ENCODE data around the gene ETDA. TPM values are rescaled to one million over a fixed set of nuclear protein-coding genes. Genes with fewer than 3 reads are reported as not detected.

ETDA gene
- total RNA-seq, 1 experiment from 2014 or later: not detected

GRCh38 chrX:135275973-135276372 lies 24.1 kb downstream of the ETDA start:
- H3K9ac ChIP-seq (ENCODE audit: low read length): no peak overlapping the region
- no peaks in the 10 kb centered on the region for H3K9me2 ChIP-seq (ENCODE audit: insufficient read depth)
- H3K27ac ChIP-seq (ENCODE audit: low read depth, low read length): no peak overlapping the region
- no peaks in the 10 kb centered on the region for H3K9me3 ChIP-seq (ENCODE audit: control insufficient read depth in 1 of 2, insufficient read depth in 1 of 2, low read depth in 1 of 2, low read length in 2 of 2)
- H3K4me3 ChIP-seq (replicated peaks in 1 of 2; ENCODE audit: low read depth in 1 of 2, low read length in 2 of 2): no peak overlapping the region
- ChIA-PET CTCF (no interaction called here), POLR2A (no interaction called here), RAD21 (ENCODE audit: low non-redundant PET in 1 of 2, low total read pairs in 2 of 2, uncharacterized antibody in 2 of 2, unreplicated experiment in 2 of 2) (no interaction called here)
- no peaks in the 10 kb centered on the region for H3K27me3 ChIP-seq (ENCODE audit: insufficient read depth, low read length)
- no TSS peak for BruUV-seq (replicated peaks)
- ATAC-seq: no peak
- intact Hi-C loops (cut with micrococcal nuclease): no loop called here
- H3K36me3 ChIP-seq (ENCODE audit: control insufficient read depth in 1 of 2, insufficient read depth in 2 of 2, low read length in 2 of 2): no peaks in the 10 kb centered on the region
- no peak overlapping the region for H3K4me2 ChIP-seq (ENCODE audit: low read length)
- DNase-seq (ENCODE audit: low read depth, low spot score): no peak
- no peaks in the 10 kb centered on the region for H3K4me1 ChIP-seq (ENCODE audit: control insufficient read depth in 1 of 2, insufficient read depth in 2 of 2, low read length in 2 of 2)
- no peaks in the 10 kb centered on the region for H3K79me2 ChIP-seq (ENCODE audit: insufficient read depth, low read length)
- no peak overlapping the region for H2AFZ ChIP-seq (ENCODE audit: low read depth, low read length, poor library complexity, severe bottlenecking)
- H4K20me1 ChIP-seq (ENCODE audit: insufficient read depth): no peaks in the 10 kb centered on the region
- no peak for TF ChIP-seq FOSL1 (IDR thresholded peaks at IDR 0.05; ENCODE audit: low read depth)
- no peak for TF ChIP-seq POLR2A (IDR thresholded peaks at IDR 0.05; ENCODE audit: borderline replicate concordance, extremely low read depth, insufficient read depth, insufficient read length)
- no peak for TF ChIP-seq ELF1 (IDR thresholded peaks at IDR 0.05; ENCODE audit: borderline replicate concordance, low read depth)
- TF ChIP-seq EZH2 (IDR thresholded peaks at IDR 0.05): no peak
- TF ChIP-seq ZBTB33 (IDR thresholded peaks at IDR 0.05; ENCODE audit: extremely low read depth, insufficient replicate concordance, low read length): no peak
- TF ChIP-seq ZNF274 (IDR thresholded peaks at IDR 0.05; ENCODE audit: low read depth, low read length): no peak
- no peak for TF ChIP-seq CBX3 (IDR thresholded peaks at IDR 0.05; ENCODE audit: low read depth)
- no peak for TF ChIP-seq REST (IDR thresholded peaks at IDR 0.05; ENCODE audit: low read depth)
- TF ChIP-seq ZFX (IDR thresholded peaks at IDR 0.05): no peak
- TF ChIP-seq TCF7L2 (IDR thresholded peaks at IDR 0.05; ENCODE audit: borderline replicate concordance, extremely low read depth, insufficient read depth, insufficient read length): no peak
- TF ChIP-seq SIN3A (IDR thresholded peaks at IDR 0.05; ENCODE audit: low read depth): no peak
